HFFc6 (cell line): Measurements from ENCODE around the gene ECEL1. TPM values are rescaled to one million over a fixed set of nuclear protein-coding genes. Genes with fewer than 3 reads are reported as not detected.
"Not testable (repeated sequence)": the region's sequence is repeated elsewhere in the genome, so short reads cannot be mapped to it uniquely, and the experiment has no call there.

Source experiments
- DNase-seq: peaks from one replicate; pipeline ENCODE4 v3.0.0-alpha.2; 2018
- H3K27ac Mint-ChIP-seq: 2 replicates; pipeline ENCODE4 v1.8.0; 2020; ENCODE audit warnings: mild to moderate bottlenecking, mixed read lengths
- H3K27me3 Mint-ChIP-seq: 2 replicates; pipeline ENCODE4 v1.8.0; 2021; ENCODE audit warnings: mild to moderate bottlenecking, moderate library complexity, mixed read lengths; ENCODE audit not compliant: insufficient read depth
- H3K36me3 Mint-ChIP-seq: 2 replicates; pipeline ENCODE4 v1.8.0; 2021; ENCODE audit warnings: low read depth, mixed read lengths
- H3K4me1 Mint-ChIP-seq: 2 replicates; pipeline ENCODE4 v1.8.0; 2020; ENCODE audit warnings: low read depth, mixed read lengths
- H3K4me3 Mint-ChIP-seq: 2 replicates; pipeline ENCODE4 v1.8.0; 2020; ENCODE audit warnings: mild to moderate bottlenecking, moderate library complexity, mixed read lengths
- H3K9me3 Mint-ChIP-seq: 2 replicates; pipeline ENCODE4 v1.8.0; 2020; ENCODE audit warnings: mild to moderate bottlenecking, mixed read lengths
- CTCF ChIP-seq: fragments of 200-600 bp; sonication (generic); IDR thresholded peaks from 2 replicates; pipeline ENCODE4 v1.5.0; 2021; ENCODE audit warnings: antibody characterized with exemption, mild to moderate bottlenecking
- total RNA-seq, 6 experiments: library from RNA; stranded (reverse); fragmentation: NEBNext Ultra II Directional; extraction: Animal tissue kit (Norgen Biotek cat#: 25700); gene quantifications; 2 replicates in 1 of 6; 3 replicates in 5 of 6; pipeline ENCODE4 v1.2.3, GENCODE V29; 2021

Gene ECEL1
- total RNA-seq, 6 experiments from 2014 or later, result not detected

DNA sequence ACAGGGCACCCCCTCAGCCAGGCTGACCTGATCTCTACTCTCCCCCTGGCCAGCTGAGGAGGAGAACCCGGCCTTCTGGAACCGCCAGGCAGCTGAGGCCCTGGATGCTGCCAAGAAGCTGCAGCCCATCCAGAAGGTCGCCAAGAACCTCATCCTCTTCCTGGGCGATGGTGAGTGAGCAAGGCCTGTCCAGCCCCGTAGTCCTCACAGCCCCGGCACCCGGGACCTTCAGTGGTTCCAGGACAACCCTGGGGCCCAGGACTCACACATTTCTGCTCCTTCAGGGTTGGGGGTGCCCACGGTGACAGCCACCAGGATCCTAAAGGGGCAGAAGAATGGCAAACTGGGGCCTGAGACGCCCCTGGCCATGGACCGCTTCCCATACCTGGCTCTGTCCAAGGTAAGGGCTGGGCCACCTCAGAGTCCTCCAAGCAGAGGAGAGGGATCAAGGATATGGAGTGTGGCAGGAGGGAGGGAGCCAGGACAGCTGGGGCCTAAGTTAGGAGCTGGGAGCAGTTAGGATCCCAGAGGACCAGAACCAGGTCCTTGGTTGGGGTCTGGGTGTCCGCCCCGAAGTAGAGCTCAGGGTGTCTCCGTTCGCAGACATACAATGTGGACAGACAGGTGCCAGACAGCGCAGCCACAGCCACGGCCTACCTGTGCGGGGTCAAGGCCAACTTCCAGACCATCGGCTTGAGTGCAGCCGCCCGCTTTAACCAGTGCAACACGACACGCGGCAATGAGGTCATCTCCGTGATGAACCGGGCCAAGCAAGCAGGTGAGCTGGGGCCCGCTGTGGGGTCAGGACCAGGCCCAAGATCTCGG, 31.1 kb downstream of the ECEL1 start:
- Mint-ChIP-seq H3K9me3 (no peaks in the 10 kb centered on the region), H3K4me3 (no peak overlapping the region), H3K36me3 (no peaks in the 10 kb centered on the region), H3K4me1 (0 out of 2 replicates have a peak, but pooled peaks cover 5% of the 10 kb centered on the region), H3K27ac (no peak overlapping the region), H3K27me3 (peaks cover 43% of the 10 kb centered on the region)
- no peak for DNase-seq
- no peak for TF ChIP-seq CTCF

GRCh38 chr2:232455426-232456255, 32.0 kb downstream of the ECEL1 start, which contains the start of gene ALPI:
ALPI (plus strand) TSS chr2:232456153; CDS start chr2:232456200, 47 bp downstream.
- TF ChIP-seq CTCF, result no peak
- no peak within 1 kb of the TSS for H3K27ac Mint-ChIP-seq
- H3K27me3 Mint-ChIP-seq, result peaks cover 45% of the 10 kb centered on the region
- H3K4me3 Mint-ChIP-seq, result no peak within 1 kb of the TSS
- DNase-seq, result no peak
- 0 out of 2 replicates have a peak, but pooled peaks cover under 1% of the 10 kb centered on the region for H3K4me1 Mint-ChIP-seq
- H3K36me3 Mint-ChIP-seq, result no peaks in the 10 kb centered on the region
- no peaks in the 10 kb centered on the region for H3K9me3 Mint-ChIP-seq

- H3K27ac Mint-ChIP-seq, result no peak overlapping the region
- TF ChIP-seq CTCF, result no peak
- no peaks in the 10 kb centered on the region for H3K9me3 Mint-ChIP-seq
- no peak overlapping the region for H3K4me3 Mint-ChIP-seq
- no peaks in the 10 kb centered on the region for H3K36me3 Mint-ChIP-seq
- no peaks in the 10 kb centered on the region for H3K4me1 Mint-ChIP-seq
- peaks cover 52% of the 10 kb centered on the region for H3K27me3 Mint-ChIP-seq
- DNase-seq, result no peak
Measured at GRCh38 chr2:232454630-232455029, 33.0 kb downstream of the ECEL1 start.

- H3K27ac Mint-ChIP-seq, H3K36me3 Mint-ChIP-seq, H3K9me3 Mint-ChIP-seq, H3K4me3 Mint-ChIP-seq, H3K4me1 Mint-ChIP-seq, DNase-seq: not testable (repeated sequence)
- H3K27me3 Mint-ChIP-seq, result peaks cover 40% of the 10 kb centered on the region
Measured at GRCh38 chr2:232451645-232452044, 36.0 kb downstream of the ECEL1 start.

DNA sequence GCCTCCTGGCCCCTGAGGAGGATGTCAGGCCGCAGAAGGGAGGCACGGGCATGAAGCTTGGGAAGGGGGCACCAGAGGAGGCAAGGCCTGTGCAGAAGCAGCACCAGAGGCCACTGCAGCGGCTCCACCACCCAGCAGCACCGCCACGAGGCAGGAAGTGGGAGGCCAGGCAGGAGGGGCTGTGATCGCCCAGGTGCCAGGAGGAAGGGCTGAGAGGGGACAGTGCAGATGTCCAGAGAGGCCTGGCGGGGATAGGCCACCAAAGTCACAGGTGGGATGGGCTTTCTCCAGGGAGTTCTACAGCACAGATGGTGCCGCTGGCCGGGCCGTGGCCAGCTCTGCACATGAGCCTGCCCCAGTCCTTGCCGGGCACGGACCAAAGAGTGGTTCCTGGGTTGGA, 37.7 kb downstream of the ECEL1 start:
- TF ChIP-seq CTCF, result no peak
- Mint-ChIP-seq H3K36me3 (no peaks in the 10 kb centered on the region), H3K27ac (no peak overlapping the region), H3K4me3 (no peak overlapping the region), H3K27me3 (peaks cover 41% of the 10 kb centered on the region), H3K9me3 (no peaks in the 10 kb centered on the region), H3K4me1 (no peaks in the 10 kb centered on the region)
- DNase-seq, result no peak

- Mint-ChIP-seq H3K9me3 (no peaks in the 10 kb centered on the region), H3K4me3 (no peak overlapping the region), H3K36me3 (no peaks in the 10 kb centered on the region), H3K27me3 (peaks cover 26% of the 10 kb centered on the region), H3K4me1 (no peaks in the 10 kb centered on the region), H3K27ac (no peak overlapping the region)
- no peak for TF ChIP-seq CTCF
- DNase-seq, result no peak
Measured at GRCh38 chr2:232448304-232448690, 39.3 kb downstream of the ECEL1 start.
